Neural cell (in vitro differentiated cells): ENCODE results near the gene B2M. TPM values are rescaled to one million over a fixed set of nuclear protein-coding genes. Genes with fewer than 3 reads are reported as not detected.
"Not testable (repeated sequence)": the region's sequence is repeated elsewhere in the genome, so short reads cannot be mapped to it uniquely, and the experiment has no call there.

Source experiments
- H2AFZ ChIP-seq: fragments of 200-600, 300-800 bp; sonication (generic), shearing (Covaris generic); 2 replicates; pipeline ENCODE4 v1.6.0; 2014; ENCODE audit warnings: low read depth, mild to moderate bottlenecking, antibody characterized with exemption, low read length, moderate library complexity
- H3F3A ChIP-seq: fragments of 200-600 bp; shearing (Covaris generic); 2 replicates; pipeline ENCODE4 v1.6.1; 2016; ENCODE audit warnings: mild to moderate bottlenecking, moderate library complexity, mixed read lengths, antibody characterized with exemption, low read length; ENCODE audit not compliant: insufficient read depth, poor library complexity, severe bottlenecking
- H3K27ac ChIP-seq: fragments of 200-600, 300-800 bp; sonication (generic), shearing (Covaris generic); 2 replicates; pipeline ENCODE4 v1.5.1; 2014; ENCODE audit warnings: mild to moderate bottlenecking, low read length, moderate library complexity
- H3K27me3 ChIP-seq: fragments of 300-800, 200-600 bp; sonication (generic), shearing (Covaris generic); 2 replicates; pipeline ENCODE4 v1.6.0; 2014; ENCODE audit warnings: mild to moderate bottlenecking, low read depth, low read length, moderate library complexity; ENCODE audit not compliant: insufficient read depth
- H3K36me3 ChIP-seq: fragments of 300-800, 200-600 bp; sonication (generic), shearing (Covaris generic); 2 replicates; pipeline ENCODE4 v1.5.1; 2014; ENCODE audit warnings: mild to moderate bottlenecking, antibody characterized with exemption, low read length, moderate library complexity; ENCODE audit not compliant: insufficient read depth
- H3K4me2 ChIP-seq: fragments of 300-800, 200-600 bp; sonication (generic), shearing (Covaris generic); 2 replicates; pipeline ENCODE4 v1.6.0; 2014; ENCODE audit warnings: mild to moderate bottlenecking, low read length
- H3K4me3 ChIP-seq: fragments of 300-800, 200-600 bp; sonication (generic), shearing (Covaris generic); 2 replicates; pipeline ENCODE4 v1.5.1; 2014; ENCODE audit warnings: mild to moderate bottlenecking, low read length, moderate library complexity
- H3K79me2 ChIP-seq: fragments of 200-600 bp; shearing (Covaris generic); replicated peaks from 2 replicates; pipeline ENCODE4 v1.6.0; 2014; ENCODE audit warnings: mild to moderate bottlenecking, low read length, moderate library complexity; ENCODE audit not compliant: insufficient read depth
- H3K9ac ChIP-seq: fragments of 300-800, 200-600 bp; sonication (generic), shearing (Covaris generic); 2 replicates; pipeline ENCODE4 v1.6.1; 2016; ENCODE audit warnings: mild to moderate bottlenecking, low read length, mixed read lengths
- H3K9me2 ChIP-seq: fragments of 200-600 bp; shearing (Covaris generic); 2 replicates; pipeline ENCODE4 v1.6.1; 2016; ENCODE audit warnings: mild to moderate bottlenecking, low read length, mixed read lengths; ENCODE audit not compliant: insufficient read depth
- H3K9me3 ChIP-seq: fragments of 200-600, 300-800 bp; sonication (generic), shearing (Covaris generic); 2 replicates; pipeline ENCODE4 v1.6.1; 2016; ENCODE audit warnings: mild to moderate bottlenecking, mixed run types, low read length, moderate library complexity, mixed read lengths
- H4K20me1 ChIP-seq: fragments of 200-600 bp; shearing (Covaris generic); 2 replicates; pipeline ENCODE4 v1.6.1; 2016; ENCODE audit warnings: mild to moderate bottlenecking, mixed run types; ENCODE audit not compliant: insufficient read depth
- EP300 ChIP-seq: fragments of 450-650 bp; conservative IDR thresholded peaks from 2 replicates; pipeline ENCODE4 v1.6.1; 2014; ENCODE audit warnings: antibody characterized with exemption, mild to moderate bottlenecking, moderate library complexity; ENCODE audit not compliant: poor library complexity, severe bottlenecking
- EZH2 ChIP-seq: fragments of 200-600, 300-800 bp; shearing (Covaris generic), sonication (generic); IDR thresholded peaks from 2 replicates; pipeline ENCODE4 v1.6.1; 2014; ENCODE audit warnings: antibody characterized with exemption, low read length, borderline replicate concordance, mild to moderate bottlenecking; ENCODE audit not compliant: insufficient read depth, poor library complexity, severe bottlenecking
- MXI1 ChIP-seq: fragments of 450-650 bp; conservative IDR thresholded peaks from 2 replicates; pipeline ENCODE4 v1.6.1; 2014; ENCODE audit warnings: antibody characterized with exemption, mild to moderate bottlenecking; ENCODE audit not compliant: poor library complexity, severe bottlenecking
- POLR2AphosphoS5 ChIP-seq: IDR thresholded peaks from 2 replicates; pipeline ENCODE4 v1.6.1; 2012
- RAD21 ChIP-seq: fragments of 450-650 bp; conservative IDR thresholded peaks from 2 replicates; pipeline ENCODE4 v1.6.1; 2014; ENCODE audit warnings: antibody characterized with exemption, mild to moderate bottlenecking, moderate library complexity
- SMC3 ChIP-seq: fragments of 450-650 bp; conservative IDR thresholded peaks from 2 replicates; pipeline ENCODE4 v1.6.1; 2014; ENCODE audit warnings: antibody characterized with exemption, mild to moderate bottlenecking, moderate library complexity; ENCODE audit not compliant: poor library complexity
- TAF1 ChIP-seq: IDR thresholded peaks from 2 replicates; pipeline ENCODE4 v1.6.1; 2012; ENCODE audit warnings: low read depth
- polyA plus RNA-seq: library from polyadenylated mRNA; depleted of rRNA; stranded (reverse); fragments of >200 nt; gene quantifications from 2 replicates; pipeline ENCODE4 v1.2.3, GENCODE V29; 2014
- TF ChIP-seq, protein P1 (sequence below): fragments of 450-650 bp; IDR thresholded peaks from 2 replicates; pipeline ENCODE4 v1.5.1; 2014; ENCODE audit warnings: antibody characterized with exemption, mild to moderate bottlenecking, moderate library complexity; ENCODE audit not compliant: poor library complexity, severe bottlenecking
- TF ChIP-seq, protein P2 (sequence below): IDR thresholded peaks from 2 replicates; pipeline ENCODE4 v1.6.1; 2012; ENCODE audit warnings: borderline replicate concordance

Gene B2M
- polyA plus RNA-seq, 1 donor from 2014 or later, result 15.6 TPM

DNA sequence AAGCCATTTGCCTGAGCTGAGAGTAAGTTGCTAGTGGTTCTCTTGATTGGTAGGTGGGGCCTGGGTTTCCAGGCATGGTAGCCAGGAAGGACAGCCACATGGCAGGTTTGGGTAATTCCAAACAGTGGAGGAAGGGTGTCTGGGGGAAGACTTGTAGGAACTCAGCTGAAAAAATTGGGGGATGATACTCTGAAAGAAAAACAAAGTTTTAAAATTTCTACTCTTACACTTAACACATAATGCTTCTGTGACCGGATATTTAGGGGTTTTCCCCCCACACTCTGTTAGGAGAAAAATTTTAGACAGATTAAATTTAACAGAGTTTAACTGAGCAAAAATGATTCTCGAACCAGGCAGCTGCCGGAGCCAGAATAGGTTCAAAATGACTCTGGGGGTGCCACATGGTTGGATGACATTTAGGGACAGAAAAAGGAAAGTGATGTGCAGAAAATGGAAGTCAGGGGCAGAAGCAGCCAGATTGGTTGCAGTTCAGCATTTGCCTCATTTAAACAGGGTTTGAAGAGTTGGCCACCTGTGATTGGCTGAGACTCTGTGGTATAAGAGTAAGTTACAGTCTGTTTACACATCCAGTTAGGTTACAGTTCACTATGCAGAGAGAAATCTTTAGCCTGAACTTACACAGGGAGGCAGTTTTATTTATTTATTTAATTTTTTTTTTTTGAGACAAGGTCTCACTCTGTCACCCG lies 8.1 kb downstream of the B2M start:
- no peak overlapping the region for H3K9ac ChIP-seq
- no peak overlapping the region for H3K4me3 ChIP-seq
- H4K20me1 ChIP-seq, result no peaks in the 10 kb centered on the region
- H3K79me2 ChIP-seq, result no peaks in the 10 kb centered on the region
- H3F3A ChIP-seq, result no peaks in the 10 kb centered on the region
- TF ChIP-seq EZH2 (no peak), TAF1 (no peak), SMC3 (no peak), RAD21 (no peak), POLR2AphosphoS5 (no peak), MXI1 (no peak), EP300 (no peak)
- TF ChIP-seq, protein P1, sequence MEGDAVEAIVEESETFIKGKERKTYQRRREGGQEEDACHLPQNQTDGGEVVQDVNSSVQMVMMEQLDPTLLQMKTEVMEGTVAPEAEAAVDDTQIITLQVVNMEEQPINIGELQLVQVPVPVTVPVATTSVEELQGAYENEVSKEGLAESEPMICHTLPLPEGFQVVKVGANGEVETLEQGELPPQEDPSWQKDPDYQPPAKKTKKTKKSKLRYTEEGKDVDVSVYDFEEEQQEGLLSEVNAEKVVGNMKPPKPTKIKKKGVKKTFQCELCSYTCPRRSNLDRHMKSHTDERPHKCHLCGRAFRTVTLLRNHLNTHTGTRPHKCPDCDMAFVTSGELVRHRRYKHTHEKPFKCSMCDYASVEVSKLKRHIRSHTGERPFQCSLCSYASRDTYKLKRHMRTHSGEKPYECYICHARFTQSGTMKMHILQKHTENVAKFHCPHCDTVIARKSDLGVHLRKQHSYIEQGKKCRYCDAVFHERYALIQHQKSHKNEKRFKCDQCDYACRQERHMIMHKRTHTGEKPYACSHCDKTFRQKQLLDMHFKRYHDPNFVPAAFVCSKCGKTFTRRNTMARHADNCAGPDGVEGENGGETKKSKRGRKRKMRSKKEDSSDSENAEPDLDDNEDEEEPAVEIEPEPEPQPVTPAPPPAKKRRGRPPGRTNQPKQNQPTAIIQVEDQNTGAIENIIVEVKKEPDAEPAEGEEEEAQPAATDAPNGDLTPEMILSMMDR, result no peak
- TF ChIP-seq, protein P2, sequence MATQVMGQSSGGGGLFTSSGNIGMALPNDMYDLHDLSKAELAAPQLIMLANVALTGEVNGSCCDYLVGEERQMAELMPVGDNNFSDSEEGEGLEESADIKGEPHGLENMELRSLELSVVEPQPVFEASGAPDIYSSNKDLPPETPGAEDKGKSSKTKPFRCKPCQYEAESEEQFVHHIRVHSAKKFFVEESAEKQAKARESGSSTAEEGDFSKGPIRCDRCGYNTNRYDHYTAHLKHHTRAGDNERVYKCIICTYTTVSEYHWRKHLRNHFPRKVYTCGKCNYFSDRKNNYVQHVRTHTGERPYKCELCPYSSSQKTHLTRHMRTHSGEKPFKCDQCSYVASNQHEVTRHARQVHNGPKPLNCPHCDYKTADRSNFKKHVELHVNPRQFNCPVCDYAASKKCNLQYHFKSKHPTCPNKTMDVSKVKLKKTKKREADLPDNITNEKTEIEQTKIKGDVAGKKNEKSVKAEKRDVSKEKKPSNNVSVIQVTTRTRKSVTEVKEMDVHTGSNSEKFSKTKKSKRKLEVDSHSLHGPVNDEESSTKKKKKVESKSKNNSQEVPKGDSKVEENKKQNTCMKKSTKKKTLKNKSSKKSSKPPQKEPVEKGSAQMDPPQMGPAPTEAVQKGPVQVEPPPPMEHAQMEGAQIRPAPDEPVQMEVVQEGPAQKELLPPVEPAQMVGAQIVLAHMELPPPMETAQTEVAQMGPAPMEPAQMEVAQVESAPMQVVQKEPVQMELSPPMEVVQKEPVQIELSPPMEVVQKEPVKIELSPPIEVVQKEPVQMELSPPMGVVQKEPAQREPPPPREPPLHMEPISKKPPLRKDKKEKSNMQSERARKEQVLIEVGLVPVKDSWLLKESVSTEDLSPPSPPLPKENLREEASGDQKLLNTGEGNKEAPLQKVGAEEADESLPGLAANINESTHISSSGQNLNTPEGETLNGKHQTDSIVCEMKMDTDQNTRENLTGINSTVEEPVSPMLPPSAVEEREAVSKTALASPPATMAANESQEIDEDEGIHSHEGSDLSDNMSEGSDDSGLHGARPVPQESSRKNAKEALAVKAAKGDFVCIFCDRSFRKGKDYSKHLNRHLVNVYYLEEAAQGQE, result no peak
- no peaks in the 10 kb centered on the region for H3K27me3 ChIP-seq
- no peaks in the 10 kb centered on the region for H3K9me2 ChIP-seq
- no peak overlapping the region for H2AFZ ChIP-seq
- no peaks in the 10 kb centered on the region for H3K9me3 ChIP-seq
- no peak overlapping the region for H3K4me2 ChIP-seq
- no peaks in the 10 kb centered on the region for H3K36me3 ChIP-seq
- H3K27ac ChIP-seq, result no peak overlapping the region

GRCh38 chr15:44720000-44720435 lies 8.7 kb downstream of the B2M start:
- not testable (repeated sequence) for H3K9me3 ChIP-seq, H3K4me3 ChIP-seq, H3K9me2 ChIP-seq, H3K4me2 ChIP-seq, H3K36me3 ChIP-seq, H4K20me1 ChIP-seq, H2AFZ ChIP-seq, H3K27ac ChIP-seq, H3K79me2 ChIP-seq, H3F3A ChIP-seq, H3K9ac ChIP-seq, H3K27me3 ChIP-seq
